SK-N-SH treated with all-trans-retinoic acid at 6 μM for 48 hours (cell line): ENCODE results near the gene LMO7.

Source experiments
- ARNTL ChIP-seq: fragments of 450-650 bp; formaldehyde crosslinking; IDR thresholded peaks from 2 replicates; pipeline ENCODE4 v1.5.0; 2020; ENCODE audit warnings: low read depth, mild to moderate bottlenecking, moderate library complexity, borderline replicate concordance
- CSDC2 ChIP-seq: fragments of 250-450 bp; sonication (Bioruptor Pico); IDR thresholded peaks from 2 replicates; pipeline ENCODE4 v1.5.0; 2020; ENCODE audit warnings: mild to moderate bottlenecking, moderate library complexity
- GLIS3 ChIP-seq: fragments of 250-450 bp; sonication (Bioruptor Pico); IDR thresholded peaks from 2 replicates; pipeline ENCODE4 v1.5.0; 2020; ENCODE audit warnings: mild to moderate bottlenecking, moderate library complexity
- ISL1 ChIP-seq: fragments of 250-450 bp; sonication (Bioruptor Pico); IDR thresholded peaks from 2 replicates; pipeline ENCODE4 v2.1.2; 2022; ENCODE audit warnings: mild to moderate bottlenecking, moderate library complexity
- PPARA ChIP-seq: fragments of 250-450 bp; sonication (Bioruptor Pico); IDR thresholded peaks from 2 replicates; pipeline ENCODE4 v1.5.0; 2020; ENCODE audit warnings: mild to moderate bottlenecking, borderline replicate concordance
- TCF4 ChIP-seq: fragments of 250-450 bp; sonication (Bioruptor Pico); IDR thresholded peaks from 2 replicates; pipeline ENCODE4 v1.8.0; 2021; ENCODE audit warnings: mild to moderate bottlenecking, moderate library complexity, borderline replicate concordance
- ZFP3 ChIP-seq: fragments of 250-450 bp; sonication (Bioruptor Pico); IDR thresholded peaks from 2 replicates; pipeline ENCODE4 v1.5.0; 2020; ENCODE audit warnings: mild to moderate bottlenecking, moderate library complexity
- ZNF70 ChIP-seq: fragments of 450-650 bp; formaldehyde crosslinking; IDR thresholded peaks from 2 replicates; pipeline ENCODE4 v1.5.0; 2020; ENCODE audit warnings: mild to moderate bottlenecking, moderate library complexity
- ZNF8 ChIP-seq: fragments of 450-650 bp; formaldehyde crosslinking; IDR thresholded peaks from 2 replicates; pipeline ENCODE4 v1.5.0; 2020; ENCODE audit warnings: mild to moderate bottlenecking, moderate library complexity
- TF ChIP-seq, protein P1 (sequence below): fragments of 250-450 bp; sonication (Bioruptor Pico); IDR thresholded peaks from 2 replicates; pipeline ENCODE4 v1.5.0; 2020; ENCODE audit warnings: mild to moderate bottlenecking, moderate library complexity

DNA sequence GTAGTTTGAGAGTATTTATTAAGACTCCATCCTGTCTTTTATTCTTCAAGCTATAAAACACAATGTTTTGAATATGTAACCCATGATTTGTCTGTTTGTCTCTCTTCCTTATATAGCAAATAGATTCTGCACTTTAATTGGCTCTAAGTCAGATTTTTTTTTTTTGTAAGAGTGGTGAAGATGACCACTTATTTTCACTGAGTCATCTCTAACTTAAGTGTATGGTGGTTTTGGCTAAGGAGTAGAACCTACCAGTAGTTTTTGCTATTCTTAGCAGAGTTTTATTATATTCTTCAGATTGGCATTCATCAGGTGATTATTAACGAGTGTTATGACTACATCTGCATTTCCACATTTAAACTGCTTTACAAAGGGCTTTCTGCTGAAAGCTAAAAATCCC, 194.7 kb downstream of the LMO7 start:
- TF ChIP-seq TCF4 (CRISPR knock-in tag) (no peak), ZFP3 (CRISPR knock-in tag) (no peak), ARNTL (no peak), CSDC2 (CRISPR knock-in tag) (no peak), ZNF8 (CRISPR knock-in tag) (no peak), ZNF70 (no peak), PPARA (CRISPR knock-in tag) (no peak), GLIS3 (CRISPR knock-in tag) (no peak), ISL1 (no peak)
- TF ChIP-seq, protein P1, sequence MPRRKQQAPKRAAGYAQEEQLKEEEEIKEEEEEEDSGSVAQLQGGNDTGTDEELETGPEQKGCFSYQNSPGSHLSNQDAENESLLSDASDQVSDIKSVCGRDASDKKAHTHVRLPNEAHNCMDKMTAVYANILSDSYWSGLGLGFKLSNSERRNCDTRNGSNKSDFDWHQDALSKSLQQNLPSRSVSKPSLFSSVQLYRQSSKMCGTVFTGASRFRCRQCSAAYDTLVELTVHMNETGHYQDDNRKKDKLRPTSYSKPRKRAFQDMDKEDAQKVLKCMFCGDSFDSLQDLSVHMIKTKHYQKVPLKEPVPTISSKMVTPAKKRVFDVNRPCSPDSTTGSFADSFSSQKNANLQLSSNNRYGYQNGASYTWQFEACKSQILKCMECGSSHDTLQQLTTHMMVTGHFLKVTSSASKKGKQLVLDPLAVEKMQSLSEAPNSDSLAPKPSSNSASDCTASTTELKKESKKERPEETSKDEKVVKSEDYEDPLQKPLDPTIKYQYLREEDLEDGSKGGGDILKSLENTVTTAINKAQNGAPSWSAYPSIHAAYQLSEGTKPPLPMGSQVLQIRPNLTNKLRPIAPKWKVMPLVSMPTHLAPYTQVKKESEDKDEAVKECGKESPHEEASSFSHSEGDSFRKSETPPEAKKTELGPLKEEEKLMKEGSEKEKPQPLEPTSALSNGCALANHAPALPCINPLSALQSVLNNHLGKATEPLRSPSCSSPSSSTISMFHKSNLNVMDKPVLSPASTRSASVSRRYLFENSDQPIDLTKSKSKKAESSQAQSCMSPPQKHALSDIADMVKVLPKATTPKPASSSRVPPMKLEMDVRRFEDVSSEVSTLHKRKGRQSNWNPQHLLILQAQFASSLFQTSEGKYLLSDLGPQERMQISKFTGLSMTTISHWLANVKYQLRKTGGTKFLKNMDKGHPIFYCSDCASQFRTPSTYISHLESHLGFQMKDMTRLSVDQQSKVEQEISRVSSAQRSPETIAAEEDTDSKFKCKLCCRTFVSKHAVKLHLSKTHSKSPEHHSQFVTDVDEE (CRISPR knock-in tag), result no peak
